Choroid plexus epithelial cell (primary cell): Measurements from ENCODE around the gene TRIM52.

Source experiments
- DNase-seq: peaks from one replicate; pipeline ENCODE4 v3.0.0-alpha.2; 2010; ENCODE audit warnings: low read depth
- H3K4me3 ChIP-seq: 2 replicates; pipeline ENCODE4 v1.5.1; 2011; ENCODE audit warnings: low read depth, mild to moderate bottlenecking, control low read depth, low read length, moderate library complexity
- TF ChIP-seq, protein P1 (sequence below): conservative IDR thresholded peaks from 2 replicates; pipeline ENCODE4 v1.5.1; 2011; ENCODE audit warnings: low read depth, mild to moderate bottlenecking, control low read depth, inconsistent platforms, low read length, moderate library complexity

Gene TRIM52

DNA sequence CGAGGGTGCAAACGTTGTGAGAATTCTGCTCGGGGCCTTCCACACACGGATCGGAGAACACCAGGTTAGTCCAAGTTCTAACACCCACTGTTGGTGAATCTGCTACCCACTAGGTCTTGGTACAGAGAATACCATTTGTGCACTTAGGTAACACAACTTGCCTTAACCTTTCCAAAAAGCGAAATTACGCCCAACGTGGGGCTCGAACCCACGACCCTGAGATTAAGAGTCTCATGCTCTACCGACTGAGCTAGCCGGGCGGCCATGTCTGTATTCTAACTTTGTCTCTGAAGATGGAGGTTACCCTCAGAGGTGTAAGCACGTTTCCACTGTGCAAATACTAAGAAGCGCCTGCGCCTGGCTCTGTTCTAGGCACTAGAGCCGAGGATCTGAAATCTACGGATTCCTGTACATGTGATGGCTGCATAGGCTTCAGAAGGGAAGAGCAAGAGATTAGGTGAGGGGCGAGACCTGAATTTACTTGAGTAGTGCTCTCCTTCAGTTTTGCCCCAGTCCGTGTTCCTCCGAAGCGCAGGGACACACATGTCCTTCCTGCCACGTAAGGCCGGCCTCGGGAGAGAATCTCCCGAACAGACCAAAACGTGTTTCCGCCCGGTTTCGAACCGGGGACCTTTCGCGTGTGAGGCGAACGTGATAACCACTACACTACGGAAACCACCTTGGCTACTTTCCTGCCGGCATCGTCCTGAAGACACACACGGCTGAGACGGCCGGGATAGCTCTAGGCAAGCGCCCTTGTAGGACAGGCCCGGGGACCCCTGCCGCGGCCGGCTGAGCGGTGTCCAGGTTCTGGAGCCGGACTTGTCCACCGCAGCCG, 38.9 kb downstream of the TRIM52 start:
- H3K4me3 ChIP-seq: peak overlapping the region; percentile 73
- TF ChIP-seq, protein P1, sequence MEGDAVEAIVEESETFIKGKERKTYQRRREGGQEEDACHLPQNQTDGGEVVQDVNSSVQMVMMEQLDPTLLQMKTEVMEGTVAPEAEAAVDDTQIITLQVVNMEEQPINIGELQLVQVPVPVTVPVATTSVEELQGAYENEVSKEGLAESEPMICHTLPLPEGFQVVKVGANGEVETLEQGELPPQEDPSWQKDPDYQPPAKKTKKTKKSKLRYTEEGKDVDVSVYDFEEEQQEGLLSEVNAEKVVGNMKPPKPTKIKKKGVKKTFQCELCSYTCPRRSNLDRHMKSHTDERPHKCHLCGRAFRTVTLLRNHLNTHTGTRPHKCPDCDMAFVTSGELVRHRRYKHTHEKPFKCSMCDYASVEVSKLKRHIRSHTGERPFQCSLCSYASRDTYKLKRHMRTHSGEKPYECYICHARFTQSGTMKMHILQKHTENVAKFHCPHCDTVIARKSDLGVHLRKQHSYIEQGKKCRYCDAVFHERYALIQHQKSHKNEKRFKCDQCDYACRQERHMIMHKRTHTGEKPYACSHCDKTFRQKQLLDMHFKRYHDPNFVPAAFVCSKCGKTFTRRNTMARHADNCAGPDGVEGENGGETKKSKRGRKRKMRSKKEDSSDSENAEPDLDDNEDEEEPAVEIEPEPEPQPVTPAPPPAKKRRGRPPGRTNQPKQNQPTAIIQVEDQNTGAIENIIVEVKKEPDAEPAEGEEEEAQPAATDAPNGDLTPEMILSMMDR: no peak
- DNase-seq: peak; percentile 95

DNA sequence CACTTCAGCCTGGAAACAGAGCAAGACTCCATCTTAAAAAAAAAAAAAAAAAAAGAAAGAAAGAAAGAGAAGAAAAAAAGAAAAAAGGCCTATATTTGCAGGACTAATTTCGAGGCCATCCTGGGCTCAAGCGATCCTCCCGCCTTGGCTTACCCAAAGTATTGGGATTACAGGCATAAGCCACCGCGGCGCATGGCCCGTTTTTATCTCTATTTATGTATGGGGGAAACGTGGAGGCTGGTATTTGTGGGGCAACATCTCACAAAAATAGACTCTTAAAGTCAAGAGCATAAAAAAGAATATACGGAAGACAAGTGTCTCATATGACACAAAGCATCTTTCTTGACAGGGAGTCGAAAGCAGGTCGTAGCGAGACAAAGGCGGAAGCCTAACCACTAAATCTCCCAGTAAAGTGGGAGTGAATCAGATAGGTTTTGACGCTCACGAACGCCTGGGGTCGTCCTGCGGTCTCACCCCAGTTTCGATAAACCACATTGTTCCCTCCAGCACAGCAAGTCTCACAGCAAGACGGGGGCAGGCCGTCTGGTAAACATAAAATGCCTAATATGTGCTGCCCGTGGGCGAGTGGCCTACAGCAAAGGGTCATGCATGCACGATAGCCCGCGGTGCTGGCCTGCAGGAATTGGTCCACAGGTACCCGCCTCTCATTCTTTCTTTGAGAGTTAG, 39.7 kb downstream of the TRIM52 start:
- DNase-seq: no peak
- TF ChIP-seq, protein P1: no peak
- H3K4me3 ChIP-seq: no peak overlapping the region

DNA sequence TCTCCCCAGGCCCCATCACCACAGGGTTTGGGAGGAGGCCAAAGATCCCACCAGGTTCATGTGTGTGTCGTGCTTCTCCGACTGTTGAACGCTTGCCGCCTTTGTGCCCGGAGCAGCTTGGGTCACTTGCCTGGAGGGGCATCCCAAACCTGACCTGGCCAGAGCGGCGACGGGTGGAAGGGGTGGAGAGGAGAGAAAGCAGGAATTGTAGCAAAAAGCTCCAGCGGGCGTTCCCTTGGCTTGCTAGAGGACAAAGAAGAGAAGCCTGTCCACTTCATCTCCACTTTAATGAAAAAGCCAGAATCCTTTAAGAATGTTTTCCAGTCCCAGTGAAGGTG, 40.8 kb downstream of the TRIM52 start:
- DNase-seq: no peak
- TF ChIP-seq, protein P1: no peak
- no peak overlapping the region for H3K4me3 ChIP-seq

DNA sequence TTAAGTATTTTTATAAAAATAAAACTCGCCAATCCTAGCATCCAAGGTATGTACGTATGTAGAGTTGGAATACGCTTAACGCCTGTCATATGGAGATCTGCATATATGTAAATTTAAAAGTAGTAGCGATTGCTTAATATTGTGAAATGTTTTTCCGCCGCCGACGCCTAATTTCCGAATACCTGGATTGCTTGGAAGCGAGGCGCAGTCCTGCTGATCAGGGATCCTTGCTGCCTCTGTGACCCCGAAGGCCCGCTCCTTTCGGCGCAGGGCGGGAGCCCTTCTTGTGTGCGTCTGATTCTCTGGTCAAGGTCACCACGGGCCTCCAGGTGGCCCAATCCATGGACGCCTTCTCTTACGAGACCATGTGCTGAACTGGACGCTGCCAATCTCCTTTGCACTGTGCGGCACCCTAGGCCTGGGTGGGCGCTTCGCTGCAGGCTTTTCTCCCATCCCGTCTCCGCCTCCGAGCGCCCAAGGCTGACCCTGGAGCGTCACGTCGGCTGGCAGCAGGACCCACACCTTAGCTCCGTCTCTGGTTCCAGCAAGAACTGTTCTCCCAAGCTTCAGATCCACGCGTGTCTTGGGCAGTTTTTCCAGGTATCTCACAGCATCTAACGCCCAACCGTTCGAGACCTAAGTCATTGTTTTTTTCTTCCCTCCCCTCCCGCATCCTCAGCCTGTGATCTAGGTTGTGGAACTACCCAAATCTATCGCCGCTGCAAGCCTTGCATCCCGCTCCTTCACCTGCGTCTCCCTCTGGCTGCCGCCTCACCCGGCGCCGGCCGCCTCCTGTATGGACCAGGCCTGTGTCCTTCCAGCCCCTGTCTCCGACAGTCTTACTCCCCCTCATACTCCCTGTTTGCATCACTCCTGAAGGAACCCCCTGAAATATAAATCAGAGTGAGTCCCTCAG, 41.4 kb downstream of the TRIM52 start:
- no peak overlapping the region for H3K4me3 ChIP-seq
- DNase-seq: no peak
- TF ChIP-seq, protein P1: no peak

DNA sequence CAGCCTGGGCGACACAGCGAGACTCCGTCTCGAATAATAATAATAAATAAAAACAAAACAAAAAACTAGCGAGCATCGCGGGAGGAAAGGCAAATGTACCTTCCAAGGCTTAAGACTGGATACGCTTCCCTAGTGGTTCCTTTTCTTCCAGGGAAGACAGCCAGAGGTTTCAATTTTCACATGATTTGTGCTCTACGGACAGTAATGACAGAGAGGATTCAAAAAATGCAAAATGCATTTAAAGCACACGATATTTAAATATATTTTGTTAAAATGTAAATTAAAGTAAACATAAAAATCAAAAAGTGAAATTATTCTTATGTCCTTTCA, 42.2 kb downstream of the TRIM52 start:
- no peak for DNase-seq
- H3K4me3 ChIP-seq: peak overlapping the region; percentile 48
- TF ChIP-seq, protein P1: no peak

DNA sequence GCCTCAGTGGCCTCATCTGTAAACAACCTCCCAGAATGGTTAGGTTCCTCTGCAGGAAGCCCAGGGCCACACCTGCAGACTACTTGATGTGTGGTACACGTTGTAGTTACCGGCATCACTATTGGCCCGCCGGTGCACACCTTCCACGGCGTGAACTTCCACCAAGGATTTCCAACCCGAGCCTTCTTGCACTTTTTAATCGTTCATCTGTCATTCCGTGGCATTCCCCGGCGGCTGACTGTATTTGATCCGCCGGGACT, 43.2 kb downstream of the TRIM52 start:
- no peak for DNase-seq
- TF ChIP-seq, protein P1: no peak
- H3K4me3 ChIP-seq: peak overlapping the region; percentile 49
